Stimulated activated CD8-positive, alpha-beta memory T cell treated with anti-CD3 and anti-CD28 coated beads, Interleukin-12 subunit alpha, Interleukin-12 subunit beta, amount 100 ng/mL, for 4 hours (primary cell): ENCODE data around the gene BRD2.

Experiments used
- DNase-seq: peaks from one replicate; pipeline ENCODE4 v3.0.0-alpha.2; 2020; ENCODE audit warnings: low read depth

Gene BRD2

DNA sequence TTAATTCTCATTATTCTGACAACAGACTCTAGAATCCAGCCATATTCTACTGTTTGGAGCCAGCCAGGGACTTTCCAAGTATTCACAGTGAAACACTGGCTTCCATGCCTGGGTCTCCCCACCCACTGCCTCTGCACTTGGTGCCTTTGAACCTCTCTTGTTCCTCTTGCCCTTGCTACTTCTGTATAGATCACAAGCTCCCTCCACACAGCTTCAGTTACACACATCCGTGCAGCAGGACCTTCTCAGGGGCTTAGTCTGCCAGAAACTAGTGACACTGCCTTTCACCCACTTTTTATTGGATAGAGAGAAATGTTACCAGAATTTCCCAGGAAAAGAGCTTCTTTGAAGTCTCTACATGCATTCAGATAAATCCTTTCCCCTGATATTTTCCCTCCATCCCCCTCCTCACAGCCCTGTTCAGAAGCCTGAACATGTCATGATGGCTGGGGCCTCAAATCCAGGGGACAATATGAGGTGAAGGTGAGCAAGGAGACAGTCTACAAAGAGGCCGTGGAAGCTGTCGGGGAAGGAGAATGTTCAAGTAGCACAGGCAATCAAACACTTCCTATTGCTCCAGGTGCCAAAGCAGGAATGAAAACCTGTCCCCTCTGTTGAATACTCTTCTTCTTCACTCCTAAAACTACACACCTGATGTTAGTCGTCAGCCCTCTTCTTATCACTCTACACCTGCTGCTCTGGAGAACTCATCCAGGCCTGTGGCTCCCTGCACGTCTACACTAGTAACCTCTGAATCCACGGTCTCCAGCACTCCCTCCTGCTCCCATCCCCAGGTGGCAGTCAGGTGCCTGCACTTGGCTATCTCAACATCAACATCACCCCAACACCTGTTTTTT lies 61.2 kb downstream of the BRD2 start:
- no peak for DNase-seq

DNA sequence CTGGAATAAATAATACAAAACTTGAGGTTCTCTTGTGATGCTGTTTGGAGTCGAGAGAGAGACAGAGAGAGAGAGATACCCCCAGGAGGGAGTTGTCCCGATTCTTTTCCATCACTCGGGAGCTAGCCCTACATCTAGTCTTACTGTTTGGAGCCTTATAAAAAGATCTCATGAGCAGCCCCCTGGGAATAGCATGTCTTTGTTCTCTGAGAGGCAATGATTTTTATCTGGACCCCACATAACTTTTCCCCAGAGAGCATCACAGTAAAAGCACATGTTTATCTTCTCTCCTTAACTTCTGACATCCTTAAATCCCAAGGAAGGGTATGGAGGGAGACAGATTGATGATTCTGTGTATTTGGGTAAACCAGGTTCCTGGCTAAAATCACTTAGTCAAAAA lies 61.9 kb downstream of the BRD2 start:
- no peak for DNase-seq
